HG03135 (cell line): ENCODE measurements around the gene ITGA1.
A peak's percentile ranks its signal among the peaks of the same experiment; 100 is the strongest.

Experiments
- ATAC-seq: cut with Tn5 transposase; IDR thresholded peaks from one replicate; pipeline ENCODE4 v1.9.1; 2021; ENCODE audit warnings: mild to moderate bottlenecking, moderate library complexity; ENCODE audit not compliant: unreplicated experiment

Gene ITGA1

GRCh38 chr5:52989781-52990527, 202.2 kb downstream of the ITGA1 start:
- peak; percentile 24 for ATAC-seq

- ATAC-seq: no peak
Observed at GRCh38 chr5:52990528-52990925, 202.8 kb downstream of the ITGA1 start.

DNA sequence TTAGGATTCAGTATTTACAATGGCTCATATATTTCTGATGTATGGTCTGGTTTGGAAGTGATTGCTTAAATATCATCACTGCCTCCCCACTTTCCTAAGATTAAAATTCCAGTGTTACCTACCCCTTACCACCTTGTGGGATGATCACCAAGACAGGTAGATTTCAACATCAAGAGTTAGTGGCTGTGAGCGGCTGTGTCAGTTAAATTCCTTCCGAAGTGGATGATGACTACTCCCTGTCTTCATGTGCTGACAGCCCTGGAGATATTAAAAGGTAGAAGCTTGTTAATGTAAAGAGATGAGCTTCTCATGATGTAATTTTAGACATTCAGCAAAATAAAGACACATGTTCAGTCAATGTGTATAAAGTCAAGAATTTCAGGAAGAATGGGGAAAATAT, 205.7 kb downstream of the ITGA1 start:
- no peak for ATAC-seq

DNA sequence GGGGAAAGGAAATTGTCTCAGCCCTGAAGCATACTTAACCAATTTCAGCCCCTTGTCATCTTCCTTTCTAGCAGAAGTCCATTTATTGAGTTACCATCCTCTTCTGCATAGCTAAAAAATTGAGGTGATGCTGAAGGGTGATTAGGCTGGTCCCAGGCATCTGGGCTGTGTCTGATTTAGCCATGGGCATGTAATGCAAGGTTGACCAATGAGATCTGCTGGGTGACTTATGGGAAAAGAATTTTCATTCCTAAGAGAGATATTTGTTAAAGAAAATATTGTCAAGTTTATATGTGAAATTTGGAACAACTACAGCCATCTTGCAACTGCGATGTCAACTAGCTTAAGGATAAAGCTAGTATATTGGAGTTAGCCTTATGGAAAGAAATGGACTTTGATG, 206.6 kb downstream of the ITGA1 start:
- ATAC-seq: no peak

DNA sequence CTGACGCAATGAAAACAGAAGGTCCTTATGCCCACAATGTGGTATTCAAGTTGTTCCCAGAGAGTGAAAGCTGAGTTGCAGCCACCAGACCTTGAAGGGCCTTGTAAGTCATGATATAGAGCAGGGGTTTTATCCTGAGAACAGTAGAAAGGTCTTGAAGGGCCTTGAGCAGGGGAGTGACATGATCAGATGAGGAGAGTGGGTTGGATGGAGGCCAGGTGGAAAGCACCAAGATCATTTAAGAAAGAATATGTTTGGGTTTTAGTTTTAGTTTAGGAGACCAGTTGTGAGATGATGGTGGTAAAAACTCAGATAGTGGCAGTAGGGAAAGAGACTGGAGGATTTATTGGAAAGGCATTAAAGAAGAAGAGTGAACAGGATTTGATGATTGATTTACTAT, 207.4 kb downstream of the ITGA1 start:
- ATAC-seq: no peak

- ATAC-seq: no peak
Observed at GRCh38 chr5:52995914-52996313, 208.2 kb downstream of the ITGA1 start.

GRCh38 chr5:52996979-52997378, 209.3 kb downstream of the ITGA1 start:
- ATAC-seq: no peak

- no peak for ATAC-seq
Observed at GRCh38 chr5:52997424-52997823, 209.7 kb downstream of the ITGA1 start.

DNA sequence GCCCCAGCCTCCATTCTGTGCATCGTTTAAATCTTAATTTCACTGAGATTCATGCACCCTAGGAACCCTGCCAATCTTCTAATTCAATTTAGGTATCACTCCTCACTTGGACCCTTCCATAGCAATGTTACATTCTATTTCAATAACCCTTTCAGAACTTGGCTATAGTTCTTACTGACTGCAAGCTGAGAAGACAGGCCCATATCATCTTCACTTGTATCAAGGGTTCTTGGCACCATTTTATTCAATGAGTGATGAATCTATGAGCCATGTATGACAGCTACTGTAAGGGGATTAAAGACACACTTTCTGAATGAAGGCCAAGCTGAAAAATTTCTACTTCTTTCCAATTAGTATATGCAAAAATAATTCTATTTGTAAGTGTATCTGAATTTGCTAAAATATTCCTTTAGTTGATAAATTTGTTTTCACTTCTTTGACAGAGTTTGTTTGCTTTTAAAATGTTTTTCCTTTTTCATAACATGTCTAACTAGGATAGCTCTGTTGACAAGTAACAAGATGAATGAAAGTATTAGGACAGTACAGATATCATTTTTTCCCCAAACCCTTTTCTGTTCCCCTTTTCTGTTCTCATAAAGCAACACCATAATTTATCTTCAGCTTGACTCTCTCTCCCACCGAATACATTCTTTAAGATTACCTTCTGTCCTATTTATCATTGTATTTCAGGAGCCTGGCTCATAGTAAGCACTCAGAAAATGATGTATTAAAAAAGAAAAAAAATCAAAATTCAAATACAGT, 211.0 kb downstream of the ITGA1 start:
- ATAC-seq: no peak

DNA sequence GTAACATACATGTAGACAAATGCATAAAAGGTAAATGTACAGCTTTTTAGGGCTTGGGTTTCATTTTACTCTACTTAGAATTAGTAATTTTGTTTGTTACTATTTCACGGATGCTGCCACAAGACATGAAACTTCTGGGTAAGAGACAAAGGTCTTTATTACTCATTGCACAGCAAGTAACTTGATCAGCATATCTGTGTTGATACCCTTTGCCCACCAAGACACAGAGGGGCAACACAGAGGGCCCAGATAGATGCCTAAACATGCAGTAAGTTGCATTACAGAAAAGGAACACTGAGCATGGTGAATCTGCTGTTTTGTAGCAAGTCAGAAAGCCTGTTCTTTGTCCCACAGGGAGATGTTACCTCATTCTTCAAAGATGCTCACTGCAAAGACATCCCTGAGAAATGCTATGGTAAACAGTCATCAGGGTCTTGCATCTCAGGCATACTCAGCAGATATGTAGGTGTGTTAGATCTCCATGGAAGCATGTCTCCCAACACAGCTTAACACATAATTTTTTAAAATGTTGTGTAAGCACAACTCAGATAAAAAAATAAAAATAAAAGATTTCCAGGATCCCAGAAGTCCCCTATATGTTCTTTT, 211.7 kb downstream of the ITGA1 start:
- ATAC-seq: no peak

GRCh38 chr5:53001541-53001940, 213.8 kb downstream of the ITGA1 start:
- ATAC-seq: no peak

DNA sequence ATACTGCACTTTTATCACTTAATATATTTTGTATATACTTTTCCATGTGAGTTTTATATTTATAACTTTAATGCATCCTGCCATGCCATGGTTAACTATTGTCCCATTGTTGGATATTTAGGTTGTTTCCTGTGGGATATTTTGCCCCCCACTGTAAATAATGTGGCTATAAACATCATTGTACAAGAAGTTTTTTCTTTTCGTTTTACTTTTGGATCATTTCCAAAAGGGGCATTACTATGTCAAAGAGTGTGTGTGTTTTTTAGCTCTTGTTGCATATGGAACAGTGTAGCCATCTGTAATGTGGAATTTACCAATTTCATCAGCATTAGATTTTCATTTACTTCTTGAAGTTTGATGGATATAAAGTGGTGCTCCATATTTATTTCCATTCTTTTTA, 214.8 kb downstream of the ITGA1 start:
- no peak for ATAC-seq

GRCh38 chr5:53003144-53003543, 215.4 kb downstream of the ITGA1 start:
- no peak for ATAC-seq

DNA sequence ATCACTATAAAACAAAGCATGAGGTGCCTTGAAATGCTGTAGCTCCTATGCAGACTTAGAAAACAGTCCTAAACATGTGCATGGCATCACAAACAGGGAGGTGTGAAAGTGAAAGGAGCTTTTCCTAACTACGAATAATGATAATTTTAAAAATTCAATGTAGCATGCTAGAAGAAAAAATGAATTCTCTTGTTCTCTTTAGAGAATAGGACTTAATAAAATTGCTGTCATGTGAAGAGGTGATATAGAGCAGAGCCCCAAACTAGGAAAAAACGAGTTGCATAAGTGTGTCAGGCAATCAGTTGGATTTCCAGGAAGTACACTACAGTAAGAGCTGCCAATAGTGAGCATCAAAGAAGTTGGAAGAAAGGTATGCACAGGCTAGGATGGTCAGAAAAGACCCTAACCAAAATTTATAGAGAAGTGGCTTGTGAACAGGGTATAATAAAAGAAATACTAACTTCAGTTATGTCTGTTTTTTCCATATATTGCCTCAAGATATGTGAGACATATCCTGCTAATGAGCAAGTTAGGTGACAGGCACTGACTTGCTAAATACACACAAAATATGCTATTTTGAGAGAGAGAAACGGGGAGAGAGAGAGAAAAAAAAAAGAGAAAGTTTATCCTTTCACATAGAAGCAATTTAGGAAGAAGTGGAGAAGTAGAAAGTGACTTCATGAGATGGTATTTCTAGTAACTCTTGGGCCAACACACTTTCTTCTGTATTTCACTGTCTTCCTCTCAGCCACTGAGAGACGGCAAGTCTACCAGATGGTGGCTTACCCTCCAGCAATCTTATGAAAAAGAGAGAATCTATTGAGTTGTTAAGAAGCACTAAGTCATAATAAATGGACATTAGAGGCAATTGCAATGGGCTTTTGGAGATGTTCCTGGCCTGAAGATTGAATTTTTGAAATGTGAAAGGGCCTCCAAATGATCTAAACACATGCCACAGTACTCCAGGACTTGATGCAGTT, 219.5 kb downstream of the ITGA1 start:
- ATAC-seq: no peak

- ATAC-seq: peak; percentile 92
Observed at GRCh38 chr5:53008751-53009150, 221.0 kb downstream of the ITGA1 start.
